DMS53 treated with DMSO at 0.1 percent for 48 hours (cell line): Measurements from ENCODE around the gene OR3A3.
"Not testable (repeated sequence)": the region's sequence is repeated elsewhere in the genome, so short reads cannot be mapped to it uniquely, and the experiment has no call there.

Source experiments
- DNase-seq: peaks from one replicate; lab custom pipeline; 2025; ENCODE audit not compliant: unreplicated experiment; lab: John Stamatoyannopoulos, UW

The OR3A3 gene

DNA sequence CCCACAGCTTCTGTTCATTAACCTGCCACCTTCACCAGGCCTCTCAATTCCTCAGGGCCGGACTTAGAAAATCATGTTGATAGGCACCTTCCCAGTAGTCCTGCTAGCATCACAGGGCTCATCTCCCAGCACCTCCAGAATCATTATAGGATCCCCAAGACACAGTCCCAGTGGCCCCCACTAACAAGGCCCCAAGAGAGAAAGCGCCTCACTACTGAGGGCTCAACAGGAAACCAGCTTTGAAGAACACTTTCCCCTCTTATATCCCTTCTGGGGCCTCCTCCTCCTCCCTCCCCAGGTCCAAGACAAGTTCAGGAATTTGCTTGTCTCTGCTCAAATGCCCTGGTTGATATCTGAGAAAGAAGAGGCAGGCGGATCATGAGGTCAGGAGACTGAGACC, at the start of gene OR3A3:
Gene OR3A3, plus strand, starts transcription at position 301 of the 400 bp plus-strand sequence.
- DNase-seq, result no peak

DNA sequence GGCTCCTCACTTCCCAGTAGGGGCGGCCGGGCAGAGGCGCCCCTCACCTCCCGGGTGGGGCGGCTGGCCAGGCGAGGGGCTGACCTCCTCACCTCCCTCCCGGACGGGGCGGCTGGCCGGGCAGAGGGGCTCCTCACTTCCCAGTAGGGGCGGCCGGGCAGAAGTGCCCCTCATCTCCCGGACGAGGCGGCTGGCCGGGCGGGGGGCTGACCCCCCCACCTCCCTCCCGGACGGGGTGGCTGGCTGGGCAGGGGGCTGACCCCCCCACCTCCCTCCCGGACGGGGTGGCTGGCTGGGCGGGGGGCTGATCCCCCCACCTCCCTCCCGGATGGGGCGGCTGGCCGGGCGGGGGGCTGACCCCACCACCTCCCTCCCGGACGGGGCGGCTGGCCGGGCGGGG, 40.0 kb upstream of the OR3A3 start:
- not testable (repeated sequence) for DNase-seq

DNA sequence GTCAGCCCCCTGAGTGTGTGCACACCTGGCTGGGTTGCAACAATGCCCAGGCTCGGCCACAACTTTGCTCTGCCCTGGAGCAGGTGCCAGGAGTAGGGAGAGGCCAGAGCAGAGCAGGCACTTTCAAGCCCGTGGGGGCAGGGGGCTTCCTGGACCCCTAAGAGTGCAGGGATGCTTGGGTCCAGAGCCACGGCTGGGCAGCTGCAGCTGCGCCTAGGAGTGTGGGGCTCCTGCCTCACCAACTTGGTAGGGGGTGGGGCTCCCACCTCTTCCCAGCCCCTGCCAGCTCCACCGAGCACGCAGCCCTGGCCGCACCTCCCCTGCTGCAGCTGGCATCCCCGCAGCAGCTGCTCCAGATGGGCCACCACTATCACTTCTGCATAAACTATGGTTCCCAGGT, 32.8 kb upstream of the OR3A3 start:
- no peak for DNase-seq

DNA sequence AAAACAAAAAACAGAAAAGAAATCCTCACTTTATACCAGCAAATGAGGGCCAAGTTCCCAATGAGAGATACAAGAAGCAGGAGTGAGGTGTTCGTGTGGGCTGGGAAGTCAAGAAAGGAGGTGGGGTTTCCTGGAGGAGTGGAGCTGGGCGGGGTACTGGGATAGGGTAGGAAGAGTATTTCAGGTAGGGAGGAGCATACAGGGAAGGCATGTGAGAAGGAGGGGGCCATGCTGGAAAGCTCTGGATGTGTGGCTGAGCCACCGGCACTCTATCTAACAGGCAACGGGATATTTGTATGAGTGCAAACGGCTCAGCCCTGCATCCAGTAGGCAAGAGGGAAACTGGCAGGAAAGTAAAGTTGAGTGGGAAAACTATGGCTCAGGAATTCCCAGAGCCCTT, 29.2 kb upstream of the OR3A3 start:
- no peak for DNase-seq

DNA sequence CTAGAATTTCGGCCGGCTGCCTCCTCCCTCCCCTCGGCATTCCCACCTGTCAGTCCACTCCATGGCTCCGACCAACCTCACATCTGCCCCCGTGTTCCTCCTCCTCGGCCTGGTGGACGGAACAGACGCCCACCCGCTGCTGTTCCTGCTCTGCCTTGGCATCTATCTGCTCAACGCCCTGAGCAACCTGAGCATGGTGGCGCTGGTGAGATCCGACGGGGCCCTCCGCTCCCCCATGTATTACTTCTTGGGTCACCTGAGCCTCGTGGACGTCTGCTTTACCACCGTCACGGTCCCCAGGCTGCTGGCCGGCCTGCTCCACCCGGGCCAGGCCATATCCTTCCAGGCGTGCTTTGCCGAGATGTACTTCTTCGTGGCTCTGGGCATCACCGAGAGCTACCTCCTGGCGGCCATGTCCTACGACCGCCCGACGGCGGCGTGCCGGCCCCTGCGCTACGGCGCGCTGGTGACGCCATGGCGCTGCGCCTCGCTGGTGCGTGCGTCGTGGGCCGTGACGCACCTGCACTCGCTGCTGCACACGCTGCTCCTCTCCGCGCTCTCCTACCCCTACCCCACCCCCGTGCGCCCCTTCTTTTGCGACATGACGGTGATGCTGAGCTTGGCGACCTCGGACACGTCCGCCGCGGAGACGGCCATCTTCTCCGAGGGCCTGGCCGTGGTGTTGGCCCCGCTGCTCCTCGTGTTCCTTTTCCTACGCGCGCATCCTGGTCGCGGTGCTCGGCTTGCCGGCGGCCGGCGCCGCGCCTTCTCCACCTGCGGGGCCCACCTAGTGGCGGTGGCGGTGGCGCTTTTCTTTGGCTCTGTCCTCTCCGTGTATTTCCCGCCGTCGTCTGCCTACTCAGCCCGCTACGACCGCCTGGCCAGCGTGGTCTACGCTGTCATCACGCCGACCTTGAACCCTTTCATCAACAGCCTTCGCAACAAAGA, 25.0 kb upstream of the OR3A3 start, which contains the start of gene OR3A2:
Gene OR3A2, minus strand, starts transcription at position 440 of the 948 bp plus-strand sequence.
- DNase-seq, result no peak

DNA sequence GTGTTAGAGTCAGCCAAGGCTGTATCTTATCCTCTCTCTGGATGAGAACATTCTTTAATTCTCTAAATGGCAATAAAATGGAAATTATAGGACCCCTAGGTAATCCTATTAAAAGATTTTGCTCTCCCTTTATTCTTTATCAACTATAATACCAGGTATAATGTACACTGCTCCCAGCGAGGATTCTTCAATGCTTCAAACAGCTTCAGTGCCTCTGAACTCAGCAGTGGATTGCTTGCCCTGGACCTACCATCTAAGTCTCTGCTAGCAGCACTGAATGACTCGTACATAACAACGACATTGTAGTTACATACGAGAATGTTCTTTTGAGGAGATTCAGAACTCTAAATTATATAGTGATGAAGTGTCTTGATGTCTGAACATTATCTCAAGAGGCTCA, 21.4 kb upstream of the OR3A3 start:
- DNase-seq, result no peak

DNA sequence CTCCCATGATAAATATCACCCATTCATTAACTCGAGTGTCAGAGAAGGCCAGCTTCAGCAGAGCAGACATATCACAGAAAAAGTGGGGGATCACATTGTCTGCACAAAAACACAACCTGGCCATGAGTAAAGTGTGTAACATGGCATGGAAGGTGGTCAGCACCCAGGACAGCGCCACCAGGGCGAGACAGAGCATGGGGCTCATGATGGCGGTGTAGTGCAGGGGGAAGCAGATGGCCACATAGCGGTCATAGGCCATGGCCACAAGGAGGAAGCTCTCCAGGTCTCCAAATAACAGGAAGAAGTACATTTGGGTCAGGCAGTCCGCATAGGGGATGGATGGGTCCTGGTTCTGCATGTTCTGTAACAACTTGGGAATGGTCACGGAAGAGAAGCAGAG, 13.4 kb upstream of the OR3A3 start:
- not testable (repeated sequence) for DNase-seq

DNA sequence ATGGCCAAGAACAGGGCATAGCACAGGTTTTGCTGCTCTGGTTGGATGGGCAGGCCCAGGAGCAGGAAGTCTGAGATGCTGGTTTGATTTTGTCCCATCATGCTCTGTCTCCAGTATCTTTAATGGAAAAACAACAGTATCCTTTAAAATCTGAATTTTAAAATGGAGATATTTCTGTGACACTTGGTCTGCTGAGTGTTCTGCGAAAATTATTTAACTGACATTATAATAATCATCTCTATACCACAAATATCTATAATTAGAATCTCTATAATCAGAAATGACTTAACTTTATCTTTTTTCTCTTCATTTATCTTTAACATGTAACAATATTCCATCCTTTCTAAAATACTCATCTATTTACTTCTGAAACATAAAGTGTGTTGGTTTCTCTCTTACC, 12.9 kb upstream of the OR3A3 start, which contains the start of gene OR1E1:
Gene OR1E1, minus strand, starts transcription at position 101 of the 400 bp plus-strand sequence. Its CDS starts 0 bp downstream, at position 101.
- DNase-seq, result no peak

DNA sequence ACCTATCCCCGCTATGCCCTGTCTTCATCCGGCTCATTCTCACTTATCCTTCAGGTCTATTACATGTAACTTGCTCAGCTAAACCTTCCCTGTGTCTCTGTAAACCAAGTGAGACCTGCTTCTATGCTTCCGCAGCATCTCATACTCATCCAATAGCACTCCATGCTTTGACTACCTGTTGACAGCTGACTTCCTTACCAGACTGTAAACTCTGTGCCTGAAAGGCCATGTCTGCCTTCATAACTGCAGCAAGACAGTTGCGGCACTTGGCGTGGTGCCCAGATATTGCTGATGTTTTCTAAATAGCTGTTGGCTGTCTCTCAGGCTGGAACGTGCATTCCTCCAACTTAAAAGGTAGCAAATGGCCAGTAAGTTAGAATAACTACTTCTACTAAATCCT, 11.1 kb upstream of the OR3A3 start:
- DNase-seq, result no peak

DNA sequence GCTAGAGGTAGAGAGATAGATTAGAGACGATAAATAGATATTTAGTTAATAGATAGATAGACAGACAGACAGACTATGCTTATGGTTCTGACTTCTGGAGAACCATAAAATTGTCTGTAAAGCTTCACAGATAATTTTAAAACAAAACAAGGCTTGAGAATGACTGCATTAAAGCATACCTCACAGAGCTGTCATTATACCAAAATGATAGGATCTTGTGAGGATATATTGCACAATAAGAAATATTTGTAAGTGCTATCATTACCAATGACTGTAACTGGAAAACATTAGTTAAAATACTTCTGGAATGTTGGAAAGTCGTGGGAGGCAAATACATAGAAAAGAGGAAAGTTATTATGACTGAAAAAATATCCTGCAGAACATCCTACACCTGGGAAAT, 9.4 kb upstream of the OR3A3 start:
- DNase-seq, result no peak

DNA sequence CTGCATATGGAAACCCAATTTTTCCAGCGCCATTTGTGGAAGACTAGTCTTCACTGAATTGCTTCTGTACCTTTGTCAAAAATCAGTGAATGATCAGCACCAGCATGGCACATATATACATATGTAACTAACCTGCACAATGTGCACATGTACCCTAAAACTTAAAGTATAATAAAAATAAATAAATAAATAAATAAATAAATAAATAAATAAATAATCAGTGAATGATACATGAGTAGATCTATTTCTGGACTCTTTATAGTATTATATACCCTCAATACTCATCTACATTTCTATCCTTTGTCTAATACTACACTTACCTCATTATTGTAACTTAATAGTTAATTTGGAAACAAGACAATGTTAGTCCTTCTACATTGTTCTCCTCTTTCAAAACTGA, 7.3 kb upstream of the OR3A3 start:
- DNase-seq, result not testable (repeated sequence)

DNA sequence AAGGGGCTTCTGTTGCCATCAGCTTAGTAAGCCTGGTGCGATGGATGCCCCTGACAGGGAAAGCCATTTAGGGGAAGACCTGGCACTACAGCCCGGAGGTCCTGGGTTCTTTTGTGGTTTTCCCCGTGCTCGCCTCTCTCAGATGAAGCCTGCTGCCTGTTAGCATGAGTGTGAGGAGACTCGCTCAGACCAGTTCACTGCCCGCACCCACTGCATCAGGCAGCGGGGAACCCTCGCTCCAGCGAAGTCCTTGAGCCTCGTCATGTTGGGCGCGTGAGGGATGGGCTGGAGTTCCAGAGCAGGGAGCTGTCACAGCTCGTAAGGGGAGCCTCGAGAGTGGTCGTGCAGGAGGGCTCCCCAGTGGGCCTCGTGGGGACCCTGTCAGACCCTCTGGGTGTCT, 1.0 kb downstream of the OR3A3 start:
- DNase-seq, result not testable (repeated sequence)

DNA sequence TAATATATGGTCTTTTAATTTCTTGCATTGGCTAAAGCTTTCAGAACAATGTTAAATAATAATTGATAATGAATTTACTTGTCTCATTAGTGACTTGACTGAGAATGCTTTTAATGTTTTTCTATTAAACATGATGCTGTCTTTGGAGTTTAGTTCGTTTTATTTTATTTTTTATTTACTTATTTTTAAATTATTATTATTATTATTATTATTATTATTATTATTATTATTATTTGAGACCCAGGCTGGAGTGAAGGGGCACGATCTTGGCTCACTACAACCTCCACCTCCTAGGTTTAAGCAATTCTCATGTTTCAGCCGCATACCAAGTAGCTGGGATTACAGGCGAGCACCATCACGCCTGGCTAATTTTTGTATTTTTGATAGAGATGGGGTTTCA, 4.4 kb downstream of the OR3A3 start:
- no peak for DNase-seq

DNA sequence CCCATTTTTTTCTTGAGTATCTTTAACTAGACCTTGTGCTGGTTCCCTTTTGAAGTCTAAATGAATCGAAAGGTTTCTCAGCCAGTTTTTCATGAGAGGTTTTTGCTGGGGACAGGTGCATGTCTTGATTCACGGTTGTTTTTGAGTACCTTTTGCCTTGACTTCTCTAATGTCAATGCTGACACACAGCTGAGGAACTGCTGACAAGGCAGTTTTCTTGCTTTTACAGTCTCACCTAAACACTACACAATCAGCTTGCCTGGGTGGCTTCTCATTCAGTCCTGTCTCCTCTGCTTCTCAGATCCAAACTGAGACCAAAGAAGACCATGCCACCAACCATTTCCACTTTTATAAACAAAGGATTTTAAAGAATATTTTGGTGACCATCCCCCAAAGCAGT, 7.1 kb downstream of the OR3A3 start:
- no peak for DNase-seq

DNA sequence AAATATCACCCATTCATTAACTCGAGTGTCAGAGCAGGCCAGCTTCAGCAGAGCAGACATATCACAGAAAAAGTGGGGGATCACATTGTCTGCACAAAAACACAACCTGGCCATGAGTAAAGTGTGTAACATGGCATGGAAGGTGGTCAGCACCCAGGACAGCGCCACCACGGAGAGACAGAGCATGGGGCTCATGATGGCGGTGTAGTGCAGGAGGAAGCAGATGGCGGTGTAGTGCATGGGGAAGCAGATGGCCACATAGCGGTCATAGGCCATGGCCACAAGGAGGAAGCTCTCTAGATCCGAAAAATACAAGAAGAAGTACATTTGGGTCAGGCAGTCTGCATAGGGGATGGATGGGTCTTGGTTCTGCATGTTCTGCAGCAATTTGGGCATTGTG, 22.0 kb downstream of the OR3A3 start:
- not testable (repeated sequence) for DNase-seq

DNA sequence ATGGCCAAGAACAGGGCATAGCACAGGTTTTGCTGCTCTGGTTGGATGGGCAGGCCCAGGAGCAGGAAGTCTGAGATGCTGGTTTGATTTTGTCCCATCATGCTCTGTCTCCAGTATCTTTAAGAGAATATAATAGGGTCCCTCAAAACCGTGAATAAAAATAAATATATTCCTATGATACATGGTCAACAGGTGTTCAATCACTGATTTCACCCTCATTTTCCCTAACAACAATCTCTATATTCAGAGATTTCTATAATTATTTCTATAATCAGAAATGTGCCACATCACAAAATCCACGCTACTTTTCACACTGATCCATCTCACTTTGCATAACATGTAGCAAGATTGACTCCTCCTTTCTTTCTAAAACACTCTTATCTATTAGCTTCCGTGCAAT, 22.6 kb downstream of the OR3A3 start, which contains the start of gene OR1E2:
Gene OR1E2, minus strand, starts transcription at position 101 of the 400 bp plus-strand sequence. Its CDS starts 0 bp downstream, at position 101.
- DNase-seq, result no peak

DNA sequence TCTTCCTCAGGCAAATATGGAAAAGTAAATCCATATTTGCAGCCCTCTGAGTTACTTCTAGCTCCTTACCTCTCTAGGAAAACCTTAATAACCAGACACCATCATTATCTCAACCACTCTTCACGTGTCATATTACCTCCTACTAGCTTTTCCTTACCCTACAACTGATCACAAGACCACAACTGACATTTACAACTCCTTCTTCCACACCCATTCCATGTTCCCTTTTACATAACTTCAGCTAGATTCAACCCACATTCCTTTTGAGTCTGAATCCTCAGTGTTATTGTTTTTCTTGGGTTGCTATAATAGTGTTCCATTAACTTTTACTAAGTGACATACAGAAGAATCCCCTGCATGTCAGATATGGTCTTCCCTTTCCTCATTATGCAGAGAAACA, 27.2 kb downstream of the OR3A3 start:
- no peak for DNase-seq

DNA sequence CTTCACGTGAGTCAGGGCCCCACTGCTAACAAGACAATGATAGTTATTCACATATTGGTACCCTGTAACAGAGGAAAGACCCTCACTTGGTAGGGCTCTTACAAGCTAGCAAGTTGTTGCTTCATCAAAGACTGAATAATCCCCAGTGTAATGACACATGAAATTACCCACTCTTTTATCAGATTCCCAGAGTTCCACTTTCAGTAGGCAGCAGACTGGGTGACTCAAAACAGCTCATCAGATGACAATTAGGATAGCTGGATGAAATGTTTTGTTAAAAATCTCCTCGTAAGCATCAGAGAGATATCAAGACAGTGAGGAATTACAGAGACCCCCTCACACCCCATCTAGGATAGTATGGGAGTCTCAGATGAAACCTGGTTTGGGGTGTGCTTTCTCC, 29.3 kb downstream of the OR3A3 start:
- DNase-seq, result no peak

DNA sequence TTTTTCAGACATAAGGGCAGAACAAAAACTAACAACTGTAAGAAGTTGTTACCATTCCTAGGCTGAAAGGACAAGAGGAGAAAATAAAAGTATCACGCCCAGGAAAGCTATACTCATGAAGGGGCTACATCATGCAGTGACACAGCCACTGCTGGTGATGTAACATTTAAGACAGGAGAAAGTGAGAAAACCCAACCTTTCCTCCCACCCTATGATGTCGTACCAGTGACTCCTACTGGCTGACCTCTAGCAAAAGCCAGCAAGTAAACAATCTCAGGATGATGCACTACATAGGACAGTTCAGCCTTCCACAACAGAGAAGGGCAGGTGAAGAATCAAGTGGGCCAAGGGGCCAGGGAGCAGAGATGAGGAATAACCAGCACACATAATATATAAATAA, 36.5 kb downstream of the OR3A3 start:
- no peak for DNase-seq

DNA sequence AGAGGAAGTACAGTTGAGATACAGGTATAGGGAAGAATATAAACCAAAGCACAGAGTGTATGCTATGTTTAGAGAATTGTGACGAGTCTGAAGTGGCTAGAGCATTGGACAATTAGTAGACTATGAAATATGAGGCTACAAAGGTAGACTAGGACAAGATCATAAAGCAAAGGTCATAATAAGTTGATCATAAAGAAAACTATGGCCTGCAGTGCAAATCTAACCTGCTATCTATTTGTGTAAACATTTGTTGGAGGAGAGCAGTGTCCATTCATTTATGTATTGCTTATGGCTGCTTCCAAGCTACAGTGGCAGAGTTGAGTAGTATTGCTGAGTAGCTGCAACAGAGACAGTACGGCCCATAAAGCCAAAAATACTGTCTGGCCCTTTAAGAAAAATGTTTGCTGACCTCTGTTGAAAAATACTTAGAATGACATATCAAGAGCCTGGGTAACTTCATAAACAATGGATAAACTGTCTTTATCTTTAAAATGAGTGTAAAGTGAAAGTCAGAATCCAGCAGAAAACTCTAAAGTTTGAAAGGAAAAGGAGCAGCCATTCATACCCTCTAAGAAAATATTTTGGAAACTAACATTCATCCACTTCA, 37.0 kb downstream of the OR3A3 start:
- DNase-seq, result no peak

DNA sequence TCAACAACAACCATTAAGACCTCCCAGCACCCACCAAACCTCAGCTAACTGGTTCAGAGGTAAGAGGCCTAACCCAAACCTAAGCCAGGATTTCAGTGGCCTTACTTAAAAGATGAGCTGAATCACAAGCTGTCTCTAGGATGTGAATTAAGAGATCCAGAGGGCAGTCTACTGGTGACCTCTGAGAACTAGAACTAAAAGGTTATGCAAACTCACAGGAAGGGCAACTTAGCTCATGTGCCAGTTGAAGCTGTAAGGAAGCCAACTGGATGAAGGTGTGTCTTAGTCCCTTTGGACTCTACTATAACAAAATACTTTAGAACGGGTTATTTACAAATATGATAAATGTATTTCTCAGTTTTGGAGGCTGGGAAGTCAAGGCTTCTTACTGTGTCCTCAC, 55.2 kb downstream of the OR3A3 start:
- DNase-seq, result not testable (repeated sequence)

DNA sequence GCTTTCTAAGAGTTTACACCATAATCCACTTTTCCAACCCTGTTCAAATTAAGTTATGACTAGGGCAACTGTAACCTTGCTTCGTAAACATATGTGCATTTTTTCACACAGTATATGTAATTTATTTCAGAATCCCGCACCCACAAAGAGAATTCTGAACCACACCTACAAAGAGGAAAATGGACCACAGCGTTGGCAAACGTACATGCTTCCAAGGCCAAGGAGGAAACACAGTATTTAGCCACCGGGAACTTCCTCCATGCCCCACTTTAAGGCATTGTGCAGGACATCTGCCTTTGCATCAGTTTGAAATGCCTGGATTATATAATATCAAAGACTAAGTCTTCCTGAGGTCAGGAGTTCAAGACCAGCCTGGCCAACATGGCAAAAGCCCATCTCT, 58.4 kb downstream of the OR3A3 start:
- DNase-seq, result no peak
